H9 (cell line): ENCODE measurements around the gene SPARCL1. TPM values are rescaled to one million over a fixed set of nuclear protein-coding genes. Genes with fewer than 3 reads are reported as not detected.

ENCODE experiments used
- DNase-seq: peaks from one replicate; pipeline ENCODE4 v3.0.0-alpha.2; 2017
- H2AFZ ChIP-seq: one replicate; pipeline ENCODE4 v1.6.1; 2013; ENCODE audit warnings: mild to moderate bottlenecking, low read length, control low read depth, moderate library complexity
- H2AK5ac ChIP-seq: 2 replicates; pipeline ENCODE4 v1.6.1; 2013; ENCODE audit warnings: low read length, control low read depth, mixed read lengths; ENCODE audit not compliant: insufficient read length
- H2BK120ac ChIP-seq: one replicate; pipeline ENCODE4 v1.6.1; 2013; ENCODE audit warnings: low read depth, mild to moderate bottlenecking, low read length, control low read depth, inconsistent platforms; ENCODE audit not compliant: poor library complexity, severe bottlenecking
- H2BK12ac ChIP-seq: 2 replicates; pipeline ENCODE4 v1.6.1; 2013; ENCODE audit warnings: low read length, control low read depth, mixed read lengths, low read depth; ENCODE audit not compliant: insufficient read length
- H2BK15ac ChIP-seq: 2 replicates; pipeline ENCODE4 v1.6.1; 2013; ENCODE audit warnings: low read depth, low read length, control low read depth
- H2BK20ac ChIP-seq: one replicate; pipeline ENCODE4 v1.6.1; 2013; ENCODE audit warnings: low read depth, mild to moderate bottlenecking, low read length, control low read depth, inconsistent platforms; ENCODE audit not compliant: poor library complexity, severe bottlenecking
- H2BK5ac ChIP-seq: 2 replicates; pipeline ENCODE4 v1.6.1; 2013; ENCODE audit warnings: low read length, control low read depth, mixed read lengths; ENCODE audit not compliant: insufficient read length
- H3K14ac ChIP-seq: 2 replicates; pipeline ENCODE4 v1.6.1; 2013; ENCODE audit warnings: low read length, control low read depth; ENCODE audit not compliant: insufficient read depth
- H3K18ac ChIP-seq: 2 replicates; pipeline ENCODE4 v1.6.1; 2013; ENCODE audit warnings: low read depth, mild to moderate bottlenecking, mixed read lengths, low read length, control low read depth; ENCODE audit not compliant: insufficient read length
- H3K23ac ChIP-seq: 2 replicates; pipeline ENCODE4 v1.6.1; 2013; ENCODE audit warnings: low read length, control low read depth, mixed read lengths, low read depth; ENCODE audit not compliant: insufficient read length
- H3K23me2 ChIP-seq: 2 replicates; pipeline ENCODE4 v1.6.1; 2013; ENCODE audit warnings: low read depth, mild to moderate bottlenecking, mixed read lengths, low read length, control low read depth; ENCODE audit not compliant: insufficient read length, poor library complexity, severe bottlenecking
- H3K27ac ChIP-seq: 2 replicates; pipeline ENCODE4 v1.5.1; 2013; ENCODE audit warnings: low read length, control low read depth, mixed read lengths, low read depth; ENCODE audit not compliant: insufficient read length
- H3K27me3 ChIP-seq: 2 replicates; pipeline ENCODE4 v1.6.1; 2013; ENCODE audit warnings: low read length, control low read depth, inconsistent platforms; ENCODE audit not compliant: insufficient read depth
- H3K4ac ChIP-seq: 2 replicates; pipeline ENCODE4 v1.6.1; 2013; ENCODE audit warnings: low read depth, mild to moderate bottlenecking, control low read depth, inconsistent platforms, low read length, moderate library complexity
- H3K4me1 ChIP-seq: 2 replicates; pipeline ENCODE4 v1.6.1; 2013; ENCODE audit warnings: low read length, control low read depth, inconsistent platforms; ENCODE audit not compliant: insufficient read depth
- H3K4me2 ChIP-seq: 2 replicates; pipeline ENCODE4 v1.6.1; 2013; ENCODE audit warnings: low read length, control low read depth, mixed read lengths; ENCODE audit not compliant: insufficient read length, insufficient read depth
- H3K56ac ChIP-seq: 2 replicates; pipeline ENCODE4 v1.6.1; 2013; ENCODE audit warnings: low read depth, mild to moderate bottlenecking, mixed read lengths, low read length, control low read depth; ENCODE audit not compliant: insufficient read length
- H3K79me1 ChIP-seq: 2 replicates; pipeline ENCODE4 v1.6.1; 2013; ENCODE audit warnings: low read depth, mild to moderate bottlenecking, moderate library complexity, low read length, control low read depth, inconsistent platforms; ENCODE audit not compliant: insufficient read depth, poor library complexity, severe bottlenecking
- H3K79me2 ChIP-seq: 2 replicates; pipeline ENCODE4 v1.6.1; 2013; ENCODE audit warnings: low read length, control low read depth, inconsistent platforms; ENCODE audit not compliant: insufficient read depth
- H3K9ac ChIP-seq: 2 replicates; pipeline ENCODE4 v1.6.1; 2013; ENCODE audit warnings: low read length, control low read depth, mixed read lengths; ENCODE audit not compliant: insufficient read length; ENCODE audit errors: extremely low read depth
- H3K9me3 ChIP-seq: one replicate; pipeline ENCODE4 v1.6.1; 2013; ENCODE audit warnings: low read depth, low read length, inconsistent platforms; ENCODE audit not compliant: control insufficient read depth
- H3T11ph ChIP-seq: one replicate; pipeline ENCODE4 v1.6.1; 2013; ENCODE audit warnings: mild to moderate bottlenecking, low read length, control low read depth, inconsistent platforms
- H4K20me1 ChIP-seq: one replicate; pipeline ENCODE4 v1.6.1; 2013; ENCODE audit not compliant: control insufficient read depth, insufficient read length, insufficient read depth
- H4K5ac ChIP-seq: 2 replicates; pipeline ENCODE4 v1.6.1; 2013; ENCODE audit warnings: low read depth, mild to moderate bottlenecking, mixed read lengths, low read length, control low read depth; ENCODE audit not compliant: insufficient read length
- H4K8ac ChIP-seq: replicated peaks from 2 replicates; pipeline ENCODE4 v1.6.1; 2013; ENCODE audit warnings: low read length, control low read depth, mixed read lengths, low read depth; ENCODE audit not compliant: insufficient read length
- H4K91ac ChIP-seq: 2 replicates; pipeline ENCODE4 v1.6.1; 2013; ENCODE audit warnings: low read depth, mild to moderate bottlenecking, moderate library complexity, mixed read lengths, low read length, control low read depth; ENCODE audit not compliant: insufficient read length
- H3K27ac Mint-ChIP-seq, 3 experiments: 2 replicates in 2 of 3; 3 replicates in 1 of 3; pipeline ENCODE4 v1.8.0; 2020 to 2021; ENCODE audit warnings: mixed read lengths in 3 of 3, mild to moderate bottlenecking in 1 of 3, moderate library complexity in 1 of 3
- H3K27me3 Mint-ChIP-seq: 2 replicates; pipeline ENCODE4 v1.8.0; 2021; ENCODE audit warnings: low read depth, mild to moderate bottlenecking, moderate library complexity, mixed read lengths
- H3K36me3 Mint-ChIP-seq, 3 experiments: 2 replicates in 2 of 3; 3 replicates in 1 of 3; pipeline ENCODE4 v1.8.0; 2020 to 2021; ENCODE audit warnings: low read depth in 3 of 3, mixed read lengths in 3 of 3; ENCODE audit not compliant: insufficient read depth in 1 of 3
- H3K4me1 Mint-ChIP-seq, 2 experiments: 2 replicates each; pipeline ENCODE4 v1.8.0; 2020; ENCODE audit warnings: mixed read lengths in 2 of 2
- H3K4me3 Mint-ChIP-seq, 2 experiments: 2 replicates in 1 of 2; 3 replicates in 1 of 2; pipeline ENCODE4 v1.8.0; 2020 to 2021; ENCODE audit warnings: mild to moderate bottlenecking in 2 of 2, mixed read lengths in 2 of 2, moderate library complexity in 1 of 2
- H3K9me3 Mint-ChIP-seq, 2 experiments: 2 replicates in 1 of 2; 3 replicates in 1 of 2; pipeline ENCODE4 v1.8.0; 2020; ENCODE audit warnings: mild to moderate bottlenecking in 2 of 2, mixed read lengths in 2 of 2, moderate library complexity in 1 of 2
- CTCF ChIP-seq: fragments of 200-600 bp; sonication (generic); conservative IDR thresholded peaks from 3 replicates; pipeline ENCODE4 v1.8.0; 2021; ENCODE audit warnings: antibody characterized with exemption, mild to moderate bottlenecking
- total RNA-seq: library from RNA; stranded (reverse); gene quantifications from 2 replicates; pipeline ENCODE4 v1.2.1, GENCODE V29; 2021

Gene SPARCL1
- total RNA-seq, 1 experiment from 2014 or later: 0.17 TPM

DNA sequence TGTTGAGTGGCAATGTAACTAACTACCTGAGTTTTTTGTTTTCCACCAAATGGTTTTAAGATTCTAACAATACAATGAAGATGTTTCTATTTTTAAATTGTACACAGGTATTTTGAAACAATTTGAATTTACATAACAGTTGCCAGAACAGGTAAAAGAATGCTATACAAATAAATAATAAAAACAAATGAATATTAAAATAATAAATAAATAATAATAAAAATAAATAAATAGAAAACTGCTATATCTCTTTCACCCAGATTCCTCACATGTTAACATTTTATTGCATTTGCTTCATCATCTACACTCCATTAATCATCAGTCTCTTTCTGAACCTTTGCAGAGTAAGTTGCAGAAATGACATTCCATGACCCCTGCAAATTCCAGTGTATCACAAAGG is 46.8 kb upstream of the SPARCL1 start:
- H3K4me2 ChIP-seq: no peak overlapping the region
- no peak overlapping the region for H2BK20ac ChIP-seq
- no peak overlapping the region for H4K8ac ChIP-seq
- Mint-ChIP-seq H3K36me3 (no peaks in the 10 kb centered on the region), H3K27ac (no peak overlapping the region), H3K27me3 (no peaks in the 10 kb centered on the region), H3K9me3 (peaks cover 0 to 5% of the 10 kb centered on the region in 2 experiments; a peak in 1 of 5 replicates), H3K4me3 (no peak overlapping the region), H3K4me1 (peaks cover 6 to 18% of the 10 kb centered on the region in 2 experiments)
- H3K9me3 ChIP-seq: no peaks in the 10 kb centered on the region
- H4K20me1 ChIP-seq: no peaks in the 10 kb centered on the region
- no peak for DNase-seq
- no peak overlapping the region for H2BK12ac ChIP-seq
- no peak overlapping the region for H2AK5ac ChIP-seq
- H3K79me1 ChIP-seq: no peaks in the 10 kb centered on the region
- H2BK5ac ChIP-seq: no peak overlapping the region
- H3K4ac ChIP-seq: no peak overlapping the region
- H3K27ac ChIP-seq: no peak overlapping the region
- H2BK120ac ChIP-seq: no peak overlapping the region
- peaks cover 3% of the 10 kb centered on the region for H3K4me1 ChIP-seq
- H3K18ac ChIP-seq: no peak overlapping the region
- H3K23ac ChIP-seq: no peak overlapping the region
- H3K23me2 ChIP-seq: no peaks in the 10 kb centered on the region
- H4K91ac ChIP-seq: no peak overlapping the region
- H3K27me3 ChIP-seq: no peaks in the 10 kb centered on the region
- H3T11ph ChIP-seq: no peak overlapping the region
- no peaks in the 10 kb centered on the region for H3K79me2 ChIP-seq
- H3K56ac ChIP-seq: no peak overlapping the region
- no peak overlapping the region for H3K9ac ChIP-seq
- no peak for TF ChIP-seq CTCF
- no peak overlapping the region for H4K5ac ChIP-seq
- no peak overlapping the region for H3K14ac ChIP-seq
- no peak overlapping the region for H2BK15ac ChIP-seq
- H2AFZ ChIP-seq: no peak overlapping the region
